GM03348 (cell line): ENCODE results near the gene ATG2A.

Experiments used
- DNase-seq: peaks from one replicate; pipeline ENCODE4 v3.0.0; 2012; ENCODE audit warnings: low spot score

The ATG2A gene

GRCh38 chr11:64902102-64902900 is 14.7 kb downstream of the ATG2A start:
- no peak for DNase-seq

GRCh38 chr11:64900774-64901173 is 16.2 kb downstream of the ATG2A start:
- no peak for DNase-seq

- no peak for DNase-seq
Observed at GRCh38 chr11:64900263-64900678, 16.7 kb downstream of the ATG2A start.

GRCh38 chr11:64898541-64898940 is 18.5 kb downstream of the ATG2A start:
- DNase-seq, result no peak

- DNase-seq, result no peak
Observed at GRCh38 chr11:64898076-64898445, 18.9 kb downstream of the ATG2A start.

GRCh38 chr11:64897381-64898075 is 19.5 kb downstream of the ATG2A start:
- no peak for DNase-seq

GRCh38 chr11:64896448-64897022 is 20.5 kb downstream of the ATG2A start:
- DNase-seq, result no peak

GRCh38 chr11:64894812-64895452 is 22.1 kb downstream of the ATG2A start:
- no peak for DNase-seq

GRCh38 chr11:64894070-64894811 is 22.8 kb downstream of the ATG2A start:
- DNase-seq, result peak; percentile 86

- no peak for DNase-seq
Observed at GRCh38 chr11:64893194-64894069, 23.6 kb downstream of the ATG2A start.

GRCh38 chr11:64892838-64893193 is 24.2 kb downstream of the ATG2A start:
- no peak for DNase-seq

GRCh38 chr11:64892411-64892831 is 24.6 kb downstream of the ATG2A start:
- no peak for DNase-seq

- DNase-seq, result no peak
Observed at GRCh38 chr11:64891880-64892279, 25.1 kb downstream of the ATG2A start.

- no peak for DNase-seq
Observed at GRCh38 chr11:64891215-64891848, 25.7 kb downstream of the ATG2A start.

- DNase-seq, result no peak
Observed at GRCh38 chr11:64890522-64890939, 26.5 kb downstream of the ATG2A start.

- no peak for DNase-seq
Observed at GRCh38 chr11:64888729-64889511, 28.1 kb downstream of the ATG2A start.

GRCh38 chr11:64888406-64888728 is 28.6 kb downstream of the ATG2A start:
- no peak for DNase-seq

- DNase-seq, result peak; percentile 93
Observed at GRCh38 chr11:64887757-64888405, 29.1 kb downstream of the ATG2A start.

- DNase-seq, result no peak
Observed at GRCh38 chr11:64887234-64887756, 29.7 kb downstream of the ATG2A start.
